K562 (cell line): Measurements from ENCODE around the gene TULP1. TPM values are rescaled to one million over a fixed set of nuclear protein-coding genes. Genes with fewer than 3 reads are reported as not detected.

Source experiments
- HDAC6 ChIP-seq: IDR thresholded peaks from 2 replicates; pipeline ENCODE4 v1.6.1; 2012; ENCODE audit warnings: low read depth, mild to moderate bottlenecking, control low read depth, inconsistent platforms, low read length, moderate library complexity
- POLR2G ChIP-seq: fragments of 200-400 bp; formaldehyde crosslinking; IDR thresholded peaks from 2 replicates; pipeline ENCODE4 v1.6.1; 2017; ENCODE audit warnings: low read depth, mild to moderate bottlenecking, antibody characterized with exemption, low read length, moderate library complexity
- RREB1 ChIP-seq: fragments of 250-450 bp; sonication (Bioruptor Pico); IDR thresholded peaks from 2 replicates; pipeline ENCODE4 v1.4.0; 2020
- SRF ChIP-seq, 2 experiments: fragments of 250-450, 450-650 bp in 1 of 2; sonication (Bioruptor Pico) in 1 of 2; sonication (generic) in 1 of 2; formaldehyde crosslinking; IDR thresholded peaks; 2 replicates each; pipeline versions ENCODE4 v1.5.0 to v1.5.1; 2020 to 2022; ENCODE audit warnings: mild to moderate bottlenecking in 1 of 2, missing genetic modification reagents in 1 of 2
- TEAD1 ChIP-seq, 2 experiments: fragments of 450-650 bp in 1 of 2; sonication (generic) in 1 of 2; formaldehyde crosslinking; IDR thresholded peaks; 2 replicates each; pipeline versions ENCODE4 v1.4.0 to v1.8.0; 2020 to 2022; ENCODE audit warnings: mild to moderate bottlenecking in 2 of 2, missing genetic modification reagents in 1 of 2
- TRIM24 ChIP-seq, 2 experiments: fragments of 450-650 bp; IDR thresholded peaks; 2 replicates each; pipeline ENCODE4 v1.6.1; 2016
- XRCC5 ChIP-seq: fragments of 200-400 bp; formaldehyde crosslinking; IDR thresholded peaks from 2 replicates; pipeline ENCODE4 v1.6.1; 2017; ENCODE audit warnings: low read depth, mild to moderate bottlenecking, low read length
- ZBTB33 ChIP-seq: sonication (generic); formaldehyde crosslinking; IDR thresholded peaks from 2 replicates; pipeline ENCODE4 v1.8.1; 2023; ENCODE audit warnings: mild to moderate bottlenecking, missing genetic modification reagents
- ZNF407 ChIP-seq: fragments of 450-650 bp; IDR thresholded peaks from 2 replicates; pipeline ENCODE4 v1.6.1; 2016; ENCODE audit warnings: low read depth
- ZNF79 ChIP-seq: fragments of 250-450 bp; sonication (Bioruptor Pico); IDR thresholded peaks from 2 replicates; pipeline ENCODE4 v1.4.0; 2020; ENCODE audit warnings: low read depth, mild to moderate bottlenecking, moderate library complexity
- polyA plus RNA-seq, 8 experiments: library from polyadenylated mRNA; depleted of rRNA in 4 of 8; stranded (reverse) in 5 of 8; unstranded in 3 of 8; fragments of >200 nt; fragmentation: Nextera tagmentation in 2 of 8; fragmentation: Illumina TruSeq in 1 of 8; extraction: Ambion mirVana in 2 of 8; extraction: Trizol in 1 of 8; gene quantifications; 2 replicates each; pipeline versions ENCODE4 v1.2.1 to v1.2.3, GENCODE V29; 2011 to 2014; ENCODE audit warnings: inconsistent platforms in 1 of 8, missing spikeins in 1 of 8
- total RNA-seq, 7 experiments: library from RNA; depleted of rRNA in 6 of 7; stranded (reverse); fragments of >200 nt in 6 of 7; fragmentation: Illumina TruSeq in 2 of 7; extraction: Trizol in 2 of 7; gene quantifications; 2 replicates each; pipeline versions ENCODE4 v1.2.1 to v1.2.3, GENCODE V29; 2011 to 2021; ENCODE audit warnings: low replicate concordance in 1 of 7

The TULP1 gene
- total and polyA plus RNA-seq, 9 of the 15 experiments (the other 6 are each of a cell fraction or from before 2014, with no cell fraction given) = 0.06 to 0.17 (median 0.09) TPM; not detected in 6

GRCh38 chr6:35473075-35473849, 39.4 kb downstream of the TULP1 start (continued):
- TF ChIP-seq ZBTB33 (peak; percentile 25; the same call in 1 of the 2 replicates), RREB1 (0 out of 2 replicates have a peak, but pooled peaks have one; percentile 37), SRF (CRISPR knock-in tag; IDR thresholded peaks at IDR 0.05) (no peak), HDAC6 (no peak), ZNF79 (CRISPR knock-in tag) (no peak), POLR2G (no peak; the same call in 1 of the 2 replicates), TRIM24 (IDR thresholded peaks at IDR 0.05) (0 out of 4 replicates have a peak, but pooled peaks of 1 of the 2 experiments have one; percentile 6), XRCC5 (no peak), TEAD1 (CRISPR knock-in tag; IDR thresholded peaks at IDR 0.05) (no peak), ZNF407 (no peak)
